Adrenal gland (tissue), 5 donors: ENCODE measurements around the gene NUP58.

Source experiments
- CTCF ChIP-seq, 6 experiments: fragments of 450-650 bp in 4 of 6; fragments of 200-600 bp in 2 of 6; sonication (generic) in 1 of 6; IDR thresholded peaks; 1 replicate in 5 of 6; 2 replicates in 1 of 6; pipeline versions ENCODE4 v1.5.1 to v1.8.0; 2016 to 2021; ENCODE audit warnings: antibody characterized with exemption in 6 of 6, mild to moderate bottlenecking in 2 of 6, moderate library complexity in 1 of 6
- POLR2A ChIP-seq, 2 donors: fragments of 450-650 bp; IDR thresholded peaks; one replicate each; pipeline ENCODE4 v1.6.1; 2017; ENCODE audit warnings: antibody characterized with exemption in 2 of 2, mild to moderate bottlenecking in 2 of 2, moderate library complexity in 1 of 2
- donor health status: DM: no; HTN: no; CAD: no.

- TF ChIP-seq CTCF (IDR thresholded peaks at IDR 0.05) (no peak), POLR2A (IDR thresholded peaks at IDR 0.05) (no peak)
These were observed 39.2 kb upstream of the NUP58 start for GRCh38 chr13:25262261-25262660.
